HTR-8/SVneo (cell line): ENCODE measurements around the gene LCN12.

Experiments
- DNase-seq: peaks from one replicate; pipeline ENCODE4 v3.0.0; 2011; ENCODE audit warnings: low spot score, mixed read lengths; ENCODE audit not compliant: insufficient read length
- FAIRE-seq: peaks from 2 replicates; lab custom pipeline; 2011; peaks lifted over from hg19 to GRCh38; lab: Jason Lieb, UNC

The LCN12 gene

DNA sequence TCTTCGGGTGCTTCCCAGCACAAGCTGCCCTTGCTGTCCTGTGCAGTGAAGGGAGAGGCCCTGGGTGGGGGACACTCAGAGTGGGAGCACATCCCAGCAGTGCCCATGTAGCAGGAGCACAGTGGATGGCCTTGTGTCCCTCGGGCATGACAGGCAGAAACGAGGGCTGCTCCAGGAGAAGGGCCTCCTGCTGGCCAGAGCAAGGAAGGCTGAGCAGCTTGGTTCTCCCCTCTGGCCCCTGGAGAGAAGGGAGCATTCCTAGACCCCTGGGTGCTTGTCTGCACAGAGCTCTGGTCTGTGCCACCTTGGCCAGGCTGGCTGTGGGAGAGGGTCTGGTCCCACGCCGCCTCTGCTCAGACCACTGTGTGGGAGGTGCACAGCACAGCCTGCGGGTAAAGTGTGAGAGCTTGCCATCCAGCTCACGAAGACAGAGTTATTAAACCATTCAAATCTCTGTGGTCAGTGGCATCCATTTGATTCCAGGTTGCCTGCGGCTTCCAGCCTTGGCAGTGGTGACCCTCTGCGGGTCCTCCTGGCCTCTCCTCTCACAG, 25.8 kb upstream of the LCN12 start:
- DNase-seq (no peak), FAIRE-seq (no peak)

GRCh38 chr9:136926749-136927148, 25.3 kb upstream of the LCN12 start:
- FAIRE-seq (no peak), DNase-seq (no peak)

DNA sequence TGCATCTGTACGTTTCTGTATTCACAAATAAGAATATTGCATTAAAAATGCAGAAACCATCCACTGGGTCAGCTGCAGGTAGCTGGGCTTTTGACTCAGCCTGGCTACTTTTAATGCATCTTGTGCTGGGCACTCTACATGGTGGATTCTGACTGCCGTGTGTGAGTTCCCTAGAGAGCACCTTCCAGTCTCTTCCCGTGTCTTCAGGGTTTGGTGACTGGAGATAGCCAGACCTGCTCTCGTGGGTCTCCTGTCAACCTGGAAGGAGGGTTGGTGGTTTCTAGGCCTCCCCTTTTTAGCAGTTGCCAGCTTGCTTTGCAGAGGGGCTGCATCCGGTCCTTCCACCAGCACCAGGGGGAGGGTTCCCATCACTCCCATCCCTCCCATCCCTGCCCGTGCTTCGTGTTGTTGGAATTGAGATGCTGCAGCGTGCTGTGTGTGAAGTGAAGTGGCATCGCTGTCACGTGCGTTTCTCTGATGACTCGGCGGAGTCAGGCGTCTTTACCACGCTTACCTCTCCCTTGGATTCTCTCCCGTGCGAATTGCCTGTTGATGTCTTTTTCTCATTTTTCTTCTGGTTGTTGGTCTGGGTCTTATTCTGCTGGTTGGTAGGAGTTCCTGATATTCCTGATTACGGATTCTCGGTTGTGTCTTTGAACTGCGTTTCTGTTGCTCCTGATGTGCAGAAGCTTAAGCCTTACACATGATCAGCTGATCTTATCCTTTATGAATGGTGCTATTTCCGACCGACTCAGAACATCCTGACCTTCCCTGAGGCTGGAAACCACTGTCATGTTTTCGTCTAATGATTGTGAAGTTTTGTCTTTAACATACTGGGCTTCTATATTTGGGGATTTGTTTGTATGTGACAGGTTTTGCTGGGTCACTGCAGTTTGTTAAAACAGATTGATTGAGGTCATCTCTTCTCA, 24.5 kb upstream of the LCN12 start:
- DNase-seq = no peak
- FAIRE-seq = no peak

GRCh38 chr9:136928591-136928990, 23.5 kb upstream of the LCN12 start:
- no peak for FAIRE-seq
- no peak for DNase-seq

DNA sequence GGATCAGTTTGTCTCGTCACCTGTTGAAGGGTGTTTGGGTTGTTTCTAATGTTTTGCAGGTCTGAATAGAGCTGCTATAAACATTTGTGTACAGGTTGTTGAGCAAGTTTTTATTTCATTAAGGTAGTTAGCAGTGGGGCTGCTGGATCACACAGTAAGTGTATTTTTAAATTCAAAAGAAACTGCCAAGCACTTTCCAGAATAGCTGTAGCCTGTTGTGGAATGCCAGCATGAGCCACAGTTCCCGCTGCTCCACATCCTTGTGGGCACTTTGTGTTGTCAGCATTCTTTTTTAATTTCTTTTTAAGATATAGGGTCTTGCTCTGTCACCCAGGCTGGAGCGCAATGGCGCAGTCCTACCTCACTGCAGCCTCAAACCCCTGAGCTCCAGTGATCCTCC, 22.1 kb upstream of the LCN12 start:
- no peak for FAIRE-seq
- no peak for DNase-seq

DNA sequence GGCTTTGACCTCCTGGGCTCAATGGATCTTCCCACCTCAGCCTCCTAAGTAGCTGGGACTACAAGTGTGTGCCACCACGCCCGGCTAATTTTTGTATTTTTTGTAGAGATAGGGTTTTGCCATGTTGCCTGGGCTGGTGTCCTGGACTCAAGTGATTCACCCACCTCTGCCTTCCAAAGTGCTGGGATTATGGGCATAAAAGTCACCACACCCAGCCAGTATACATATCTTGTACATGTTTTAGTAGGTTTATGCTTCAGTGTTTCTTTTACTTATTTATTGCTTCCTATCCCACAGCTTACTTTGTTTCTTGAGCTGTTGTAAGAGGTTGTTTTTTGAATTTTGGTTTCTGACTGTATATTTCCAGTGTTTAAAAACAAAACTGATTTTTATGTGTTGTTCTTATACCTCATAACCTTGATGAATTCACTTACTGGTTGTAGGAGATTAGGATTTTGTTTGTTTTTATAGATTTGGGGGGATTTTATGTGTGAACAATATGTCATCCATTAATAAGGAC, 20.4 kb upstream of the LCN12 start:
- no peak for FAIRE-seq
- DNase-seq = no peak

DNA sequence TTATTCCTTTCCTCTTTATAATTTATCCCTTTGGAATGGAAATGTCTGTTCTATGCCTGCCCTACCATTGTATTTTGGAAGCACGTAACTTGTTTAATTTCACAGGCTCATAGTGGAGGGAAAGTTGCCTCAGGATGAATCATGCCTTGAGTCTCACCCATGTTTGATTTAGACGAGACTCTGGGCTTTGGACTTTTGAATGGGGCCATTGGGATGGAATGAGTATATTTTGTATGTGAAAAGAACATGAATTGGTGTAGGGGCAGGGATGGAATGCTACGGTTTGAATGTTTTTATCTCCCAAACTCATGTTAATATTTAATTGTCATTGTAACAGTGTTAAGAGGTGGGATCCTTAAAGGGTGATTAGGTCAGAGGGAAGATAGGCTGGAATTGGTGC, 17.8 kb upstream of the LCN12 start:
- no peak for DNase-seq
- FAIRE-seq = no peak

DNA sequence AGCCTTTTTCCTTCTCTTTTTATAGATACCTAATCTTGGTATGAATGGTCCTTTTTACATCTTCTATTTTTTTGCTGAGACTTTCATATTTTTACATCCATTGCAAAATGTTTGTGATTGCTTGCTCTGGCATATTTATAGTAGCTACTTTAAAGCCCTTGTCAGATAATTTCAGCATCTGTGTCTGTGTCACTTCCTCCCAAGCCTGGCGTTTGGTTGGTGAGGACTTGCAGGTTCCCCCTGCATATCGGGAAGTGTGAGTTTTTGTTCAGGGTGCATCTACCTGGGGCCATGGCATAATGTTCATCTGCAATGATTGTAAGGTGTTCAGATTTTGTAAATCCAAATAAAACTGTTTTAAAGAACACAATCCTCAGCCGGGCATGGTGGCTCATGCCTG, 16.4 kb upstream of the LCN12 start:
- DNase-seq = no peak
- no peak for FAIRE-seq

DNA sequence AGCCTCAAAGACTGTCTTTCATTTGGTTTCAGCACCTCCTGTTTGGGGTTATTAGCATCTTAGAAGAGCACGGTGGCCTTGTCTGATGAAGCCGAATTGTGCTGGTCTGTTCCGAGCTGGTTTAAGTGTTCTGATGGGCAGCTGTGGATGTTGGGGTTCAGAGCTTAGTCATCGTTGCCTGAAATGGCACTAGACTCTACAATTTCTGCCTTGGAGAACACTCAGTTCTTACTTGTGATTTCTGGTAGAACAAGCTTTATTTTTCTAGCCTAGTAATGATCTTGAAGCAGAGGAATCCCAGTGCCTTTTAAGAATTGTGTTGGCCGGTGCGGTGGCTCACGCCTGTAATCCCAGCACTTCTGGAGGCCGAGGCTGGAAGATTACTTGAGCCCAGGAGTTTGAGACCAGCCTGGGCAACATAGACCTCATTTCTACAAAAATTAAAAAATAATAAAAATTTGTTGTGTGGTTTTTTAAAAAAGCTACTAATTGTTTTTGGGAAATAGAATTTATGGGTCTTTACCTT, 15.4 kb upstream of the LCN12 start:
- FAIRE-seq = no peak
- DNase-seq = no peak

- FAIRE-seq (no peak), DNase-seq (no peak)
Measured at GRCh38 chr9:136937186-136938001, 14.7 kb upstream of the LCN12 start.

DNA sequence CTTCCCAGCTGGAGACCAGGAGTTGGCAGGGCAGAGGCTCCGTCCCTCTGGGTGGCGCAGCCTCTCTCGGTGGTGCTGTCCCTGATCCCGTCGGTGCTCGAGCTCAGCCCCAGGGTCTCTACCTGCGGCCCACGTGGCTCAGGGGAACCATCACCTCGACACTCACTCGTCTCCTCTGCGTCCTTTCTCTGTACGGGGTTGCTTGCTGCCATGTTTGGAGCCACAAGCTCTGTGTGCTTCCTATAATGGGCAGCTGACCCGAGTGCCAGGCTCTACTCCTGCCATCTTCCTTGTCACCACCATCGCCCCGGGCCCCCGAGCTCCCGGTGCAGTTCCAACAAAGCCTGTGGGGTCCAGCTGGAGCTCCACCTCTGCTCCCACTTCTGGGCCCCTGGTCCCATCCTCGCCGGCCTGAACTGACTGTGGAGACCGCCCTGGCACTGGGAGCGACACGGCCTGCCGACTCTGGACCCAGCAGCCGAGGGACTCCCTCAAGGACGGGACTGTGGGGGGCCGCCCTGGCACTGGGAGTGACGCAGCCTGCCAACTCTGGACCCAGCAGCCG, 12.6 kb upstream of the LCN12 start:
- DNase-seq (no peak), FAIRE-seq (no peak)

DNA sequence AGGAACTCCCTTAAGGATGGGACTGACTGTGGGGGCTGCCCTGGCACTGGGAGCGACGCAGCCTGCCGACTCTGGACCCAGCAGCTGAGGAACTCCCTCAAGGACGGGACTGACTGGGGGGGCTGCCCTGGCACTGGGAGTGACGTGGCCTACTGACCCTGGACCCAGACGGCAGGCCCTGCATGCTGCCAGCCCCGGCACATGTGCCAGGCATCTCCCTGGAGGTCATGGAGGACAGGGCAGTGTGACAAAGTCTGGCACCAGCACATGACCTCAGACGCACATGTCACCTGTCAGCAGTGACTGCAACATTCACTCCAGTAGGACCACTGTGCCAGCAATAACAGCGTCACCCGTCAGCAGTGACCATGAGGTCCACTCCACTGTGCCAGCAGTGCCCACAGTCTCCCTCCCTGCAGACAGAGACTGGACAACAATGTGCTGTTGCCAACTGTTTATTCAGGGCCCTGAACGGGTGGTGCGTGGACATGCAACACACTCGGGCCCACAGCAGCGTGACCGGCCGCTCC, 12.0 kb upstream of the LCN12 start:
- FAIRE-seq = no peak

DNA sequence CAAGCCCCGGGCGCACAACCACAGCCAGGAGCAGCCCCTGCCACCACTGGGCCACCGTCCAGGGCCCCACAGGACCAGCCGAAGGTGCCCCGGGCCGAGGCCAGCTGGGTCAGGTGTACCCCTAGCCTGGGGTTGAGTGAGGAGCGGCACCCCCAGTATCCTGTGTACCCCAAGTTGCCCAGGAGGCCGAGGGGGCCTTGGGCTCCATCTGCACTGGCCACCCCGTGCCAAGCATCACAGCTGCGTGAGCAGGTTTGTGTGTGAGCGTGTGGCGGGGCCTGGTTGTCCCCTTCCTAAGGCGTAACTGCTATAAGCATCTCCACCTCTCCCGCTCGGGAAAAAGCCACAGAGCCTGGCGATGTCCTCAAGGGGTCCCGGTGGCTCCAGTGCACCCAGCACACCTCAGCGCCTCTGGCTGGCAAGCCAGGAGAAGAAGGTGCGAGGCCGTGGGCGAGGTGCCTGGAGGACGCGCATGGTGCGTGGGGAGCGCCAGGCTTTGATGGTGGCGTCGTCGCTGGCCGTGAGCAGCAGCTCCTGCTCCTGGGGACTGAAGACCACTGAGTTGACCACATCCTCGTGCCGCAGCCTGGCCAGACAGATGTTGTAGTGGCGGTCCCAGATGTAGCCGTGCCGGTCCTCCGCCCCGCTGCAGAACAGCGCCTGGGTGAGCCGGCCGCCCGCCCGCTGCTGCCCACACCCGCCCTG, 11.4 kb upstream of the LCN12 start:
- FAIRE-seq = no peak
- no peak for DNase-seq

More for the DNA sequence above, 12.0 kb upstream of the LCN12 start:
- no peak for DNase-seq

GRCh38 chr9:136941231-136942111, 10.6 kb upstream of the LCN12 start:
- FAIRE-seq (no peak), DNase-seq (no peak)

- DNase-seq = no peak
- FAIRE-seq = no peak
Measured at GRCh38 chr9:136942112-136942880, 9.8 kb upstream of the LCN12 start.

DNA sequence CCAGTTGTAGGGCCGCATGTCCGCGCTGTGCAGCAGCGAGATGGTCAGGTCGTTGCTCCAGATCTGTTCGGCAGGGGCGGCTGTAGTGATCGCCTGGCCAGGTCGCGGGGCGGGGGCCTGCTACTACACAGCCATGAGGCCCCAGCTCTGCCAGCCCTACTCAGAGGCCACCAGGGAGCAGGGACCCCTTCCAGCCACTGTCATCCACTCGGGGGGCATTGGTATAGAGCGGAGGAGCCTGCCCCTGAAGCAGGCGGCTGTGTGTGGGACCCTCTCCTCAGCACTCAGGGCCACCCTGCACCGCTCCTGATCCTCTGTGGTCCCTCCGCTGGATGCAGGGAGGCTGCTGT, 9.2 kb upstream of the LCN12 start:
- no peak for DNase-seq
- no peak for FAIRE-seq

- FAIRE-seq = no peak
- peak; percentile 31 for DNase-seq
Measured at GRCh38 chr9:136943291-136944211, 8.5 kb upstream of the LCN12 start.
